Measurements from ENCODE around the gene CGB8.

- TF ChIP-seq CTCF (IDR thresholded peaks at IDR 0.05) (no peak), POLR2AphosphoS5 (IDR thresholded peaks at IDR 0.05) (no peak), POLR2A (IDR thresholded peaks at IDR 0.05) (no peak)
These were observed 6.7 kb downstream of the CGB8 start for GRCh38 chr19:49042177-49042576.
